Measurements from ENCODE around the gene MPZ. TPM values are rescaled to one million over a fixed set of nuclear protein-coding genes. Genes with fewer than 3 reads are reported as not detected.

MPZ gene
- total RNA-seq = 1 to 10 TPM; 2.7 to 3.1 TPM

- intact Hi-C loops (cut with DNase I) = loop anchor here (10.0 kb wide), 1 partner anchor 115 kb away; the partner anchor contains the start of gene ADAMTS4
Measured at GRCh38 chr1:161309868-161310267, at the start of gene MPZ. Gene MPZ (minus strand): TSS chr1:161309968. CDS start chr1:161309905, 63 bp downstream.

GRCh38 chr1:161359291-161359690 lies 49.5 kb upstream of the MPZ start:
- no peak overlapping the region for H3K4me3 ChIP-seq
- no peak overlapping the region for H3K9ac ChIP-seq (ENCODE audit: low read depth in 2 of 2, low read length in 2 of 2)
- H3K36me3 ChIP-seq = no peaks in the 10 kb centered on the region
- no peaks in the 10 kb centered on the region for H3K9me3 ChIP-seq
- no peaks in the 10 kb centered on the region for H3K4me1 ChIP-seq
- H3K27ac ChIP-seq = no peak overlapping the region
- DNase-seq = no peak
- no peak for TF ChIP-seq CTCF (IDR thresholded peaks at IDR 0.05)
- intact Hi-C loops (cut with DNase I) = no loop called here
- H3K27me3 ChIP-seq = no peaks in the 10 kb centered on the region

More at GRCh38 chr1:161309868-161310267, at the start of gene MPZ:
- no peaks in the 10 kb centered on the region for H3K9me3 ChIP-seq
- no peak within 1 kb of the TSS for H3K4me3 ChIP-seq
- no peak for TF ChIP-seq CTCF (IDR thresholded peaks at IDR 0.05)
- no peak within 1 kb of the TSS for H3K9ac ChIP-seq (ENCODE audit: low read depth in 2 of 2, low read length in 2 of 2)
- no peaks in the 10 kb centered on the region for H3K36me3 ChIP-seq
- DNase-seq = no peak
- H3K4me1 ChIP-seq = no peaks in the 10 kb centered on the region
- H3K27me3 ChIP-seq = no peaks in the 10 kb centered on the region
- H3K27ac ChIP-seq = no peak within 1 kb of the TSS

GRCh38 chr1:161357073-161357472 lies 47.3 kb upstream of the MPZ start:
- intact Hi-C loops (cut with DNase I) = no loop called here
- no peak overlapping the region for H3K27ac ChIP-seq
- H3K27me3 ChIP-seq = no peaks in the 10 kb centered on the region
- H3K4me1 ChIP-seq = no peaks in the 10 kb centered on the region
- no peaks in the 10 kb centered on the region for H3K9me3 ChIP-seq
- H3K36me3 ChIP-seq = no peaks in the 10 kb centered on the region
- DNase-seq = no peak
- H3K4me3 ChIP-seq = no peak overlapping the region
- H3K9ac ChIP-seq (ENCODE audit: low read depth in 2 of 2, low read length in 2 of 2) = no peak overlapping the region
- no peak for TF ChIP-seq CTCF (IDR thresholded peaks at IDR 0.05)

GRCh38 chr1:161351482-161351881 lies 41.7 kb upstream of the MPZ start:
- no peak overlapping the region for H3K27ac ChIP-seq
- TF ChIP-seq CTCF (IDR thresholded peaks at IDR 0.05) = no peak
- no peaks in the 10 kb centered on the region for H3K36me3 ChIP-seq

GRCh38 chr1:161350671-161351070 lies 40.9 kb upstream of the MPZ start:
- Histone ChIP-seq H3K4me1 (no peaks in the 10 kb centered on the region), H3K27ac (no peak overlapping the region), H3K9ac (ENCODE audit: low read depth in 2 of 2, low read length in 2 of 2) (no peak overlapping the region), H3K4me3 (no peak overlapping the region), H3K9me3 (no peaks in the 10 kb centered on the region), H3K27me3 (no peaks in the 10 kb centered on the region), H3K36me3 (no peaks in the 10 kb centered on the region)
- no peak for DNase-seq
- TF ChIP-seq CTCF (IDR thresholded peaks at IDR 0.05) = no peak
- intact Hi-C loops (cut with DNase I) = no loop called here

More at GRCh38 chr1:161351482-161351881, 41.7 kb upstream of the MPZ start:
- H3K27me3 ChIP-seq = no peaks in the 10 kb centered on the region
- H3K4me1 ChIP-seq = no peaks in the 10 kb centered on the region
- H3K9ac ChIP-seq (ENCODE audit: low read depth in 2 of 2, low read length in 2 of 2) = no peak overlapping the region
- no peak for DNase-seq
- no peak overlapping the region for H3K4me3 ChIP-seq
- intact Hi-C loops (cut with DNase I) = no loop called here
- no peaks in the 10 kb centered on the region for H3K9me3 ChIP-seq
